ENCODE results near the gene HIGD1B.

Gene HIGD1B

GRCh38 chr17:44828919-44829522 lies 18.7 kb upstream of the HIGD1B start:
- Mint-ChIP-seq H3K4me1 (ENCODE audit: low read depth) (peaks cover 14% of the 10 kb centered on the region), H3K36me3 (ENCODE audit: low read depth) (peaks cover 2% of the 10 kb centered on the region), H3K4me3 (peak overlapping the region; percentile 75), H3K9me3 (no peaks in the 10 kb centered on the region), H3K27ac (peak overlapping the region; percentile 63), H3K27me3 (peaks cover 78% of the 10 kb centered on the region)
- no peak for DNase-seq

GRCh38 chr17:44829523-44830358 lies 17.9 kb upstream of the HIGD1B start, which contains the start of gene GJC1:
Gene GJC1, minus strand, starts transcription at chr17:44830287. Its CDS starts 24,470 bp downstream, at chr17:44805817.
- Mint-ChIP-seq H3K9me3 (no peaks in the 10 kb centered on the region), H3K27me3 (peaks cover 76% of the 10 kb centered on the region), H3K36me3 (ENCODE audit: low read depth) (peaks cover 2% of the 10 kb centered on the region), H3K4me1 (ENCODE audit: low read depth) (peaks cover 14% of the 10 kb centered on the region), H3K27ac (peak within 1 kb of the TSS; percentile 72), H3K4me3 (peak within 1 kb of the TSS; percentile 75)
- peak; percentile 64 for DNase-seq

- Mint-ChIP-seq H3K36me3 (ENCODE audit: low read depth) (peaks cover 2% of the 10 kb centered on the region), H3K9me3 (no peaks in the 10 kb centered on the region), H3K4me3 (peak overlapping the region; percentile 69), H3K27me3 (peaks cover 75% of the 10 kb centered on the region), H3K4me1 (ENCODE audit: low read depth) (peaks cover 14% of the 10 kb centered on the region), H3K27ac (peak overlapping the region; percentile 72)
- DNase-seq: peak; percentile 58
These were observed 17.1 kb upstream of the HIGD1B start for GRCh38 chr17:44830359-44831288.

GRCh38 chr17:44831371-44831770 lies 16.3 kb upstream of the HIGD1B start:
- Mint-ChIP-seq H3K4me3 (no peak overlapping the region), H3K9me3 (no peaks in the 10 kb centered on the region), H3K4me1 (ENCODE audit: low read depth) (peaks cover 14% of the 10 kb centered on the region), H3K27me3 (peaks cover 67% of the 10 kb centered on the region), H3K27ac (no peak overlapping the region), H3K36me3 (ENCODE audit: low read depth) (peaks cover 2% of the 10 kb centered on the region)
- no peak for DNase-seq

GRCh38 chr17:44832805-44833204 lies 14.9 kb upstream of the HIGD1B start:
- no peak for DNase-seq
- no peak overlapping the region for H3K27ac Mint-ChIP-seq
- H3K36me3 Mint-ChIP-seq (ENCODE audit: low read depth): peaks cover 2% of the 10 kb centered on the region
- no peaks in the 10 kb centered on the region for H3K9me3 Mint-ChIP-seq
- H3K4me1 Mint-ChIP-seq (ENCODE audit: low read depth): peaks cover 14% of the 10 kb centered on the region
- H3K27me3 Mint-ChIP-seq: peaks cover 53% of the 10 kb centered on the region
- no peak overlapping the region for H3K4me3 Mint-ChIP-seq

- Mint-ChIP-seq H3K36me3 (ENCODE audit: low read depth) (no peaks in the 10 kb centered on the region), H3K27me3 (peaks cover 18% of the 10 kb centered on the region), H3K9me3 (no peaks in the 10 kb centered on the region), H3K4me1 (ENCODE audit: low read depth) (peaks cover 6% of the 10 kb centered on the region), H3K4me3 (no peak overlapping the region), H3K27ac (no peak overlapping the region)
- DNase-seq: no peak
These were observed 10.5 kb upstream of the HIGD1B start for GRCh38 chr17:44837196-44837595.

- Mint-ChIP-seq H3K27me3 (no peaks in the 10 kb centered on the region), H3K27ac (no peak overlapping the region), H3K9me3 (no peaks in the 10 kb centered on the region), H3K4me3 (no peak overlapping the region), H3K36me3 (ENCODE audit: low read depth) (no peaks in the 10 kb centered on the region), H3K4me1 (ENCODE audit: low read depth) (peaks cover 6% of the 10 kb centered on the region)
- no peak for DNase-seq
These were observed 7.4 kb upstream of the HIGD1B start for GRCh38 chr17:44840274-44840673.

GRCh38 chr17:44840936-44841335 lies 6.7 kb upstream of the HIGD1B start:
- H3K27ac Mint-ChIP-seq: peak overlapping the region; percentile 14
- peaks cover 6% of the 10 kb centered on the region for H3K4me1 Mint-ChIP-seq (ENCODE audit: low read depth)
- H3K9me3 Mint-ChIP-seq: no peaks in the 10 kb centered on the region
- no peaks in the 10 kb centered on the region for H3K36me3 Mint-ChIP-seq (ENCODE audit: low read depth)
- no peaks in the 10 kb centered on the region for H3K27me3 Mint-ChIP-seq
- no peak for DNase-seq
- H3K4me3 Mint-ChIP-seq: no peak overlapping the region

- Mint-ChIP-seq H3K36me3 (ENCODE audit: low read depth) (no peaks in the 10 kb centered on the region), H3K27me3 (no peaks in the 10 kb centered on the region), H3K4me3 (no peak overlapping the region), H3K9me3 (no peaks in the 10 kb centered on the region), H3K27ac (no peak overlapping the region), H3K4me1 (ENCODE audit: low read depth) (peaks cover 6% of the 10 kb centered on the region)
- no peak for DNase-seq
These were observed 4.9 kb upstream of the HIGD1B start for GRCh38 chr17:44842748-44843147.

- H3K27me3 Mint-ChIP-seq: no peaks in the 10 kb centered on the region
- no peak overlapping the region for H3K27ac Mint-ChIP-seq
- no peak overlapping the region for H3K4me3 Mint-ChIP-seq
- H3K9me3 Mint-ChIP-seq: no peaks in the 10 kb centered on the region
- peaks cover 6% of the 10 kb centered on the region for H3K4me1 Mint-ChIP-seq (ENCODE audit: low read depth)
- peaks cover 13% of the 10 kb centered on the region for H3K36me3 Mint-ChIP-seq (ENCODE audit: low read depth)
- DNase-seq: no peak
These were observed 3.3 kb upstream of the HIGD1B start for GRCh38 chr17:44844390-44844830.

GRCh38 chr17:44846206-44846605 lies 1.5 kb upstream of the HIGD1B start:
- peak overlapping the region; percentile 47 for H3K27ac Mint-ChIP-seq
- no peaks in the 10 kb centered on the region for H3K4me1 Mint-ChIP-seq (ENCODE audit: low read depth)
- no peaks in the 10 kb centered on the region for H3K9me3 Mint-ChIP-seq
- H3K36me3 Mint-ChIP-seq (ENCODE audit: low read depth): peaks cover 29% of the 10 kb centered on the region
- no peak overlapping the region for H3K4me3 Mint-ChIP-seq
- DNase-seq: no peak
- no peaks in the 10 kb centered on the region for H3K27me3 Mint-ChIP-seq

- no peaks in the 10 kb centered on the region for H3K4me1 Mint-ChIP-seq (ENCODE audit: low read depth)
- peak overlapping the region; percentile 53 for H3K27ac Mint-ChIP-seq
- H3K4me3 Mint-ChIP-seq: no peak overlapping the region
- no peaks in the 10 kb centered on the region for H3K27me3 Mint-ChIP-seq
- no peaks in the 10 kb centered on the region for H3K9me3 Mint-ChIP-seq
- DNase-seq: no peak
- H3K36me3 Mint-ChIP-seq (ENCODE audit: low read depth): peaks cover 49% of the 10 kb centered on the region
These were observed 643 bp downstream of the HIGD1B start for GRCh38 chr17:44848257-44848795.

- Mint-ChIP-seq H3K4me3 (no peak overlapping the region), H3K4me1 (ENCODE audit: low read depth) (no peaks in the 10 kb centered on the region), H3K27ac (peak overlapping the region; percentile 22), H3K9me3 (no peaks in the 10 kb centered on the region), H3K36me3 (ENCODE audit: low read depth) (peaks cover 56% of the 10 kb centered on the region), H3K27me3 (no peaks in the 10 kb centered on the region)
- no peak for DNase-seq
These were observed 1.3 kb downstream of the HIGD1B start for GRCh38 chr17:44848961-44849489.

- peaks cover 66% of the 10 kb centered on the region for H3K36me3 Mint-ChIP-seq (ENCODE audit: low read depth)
- H3K9me3 Mint-ChIP-seq: no peaks in the 10 kb centered on the region
- H3K4me3 Mint-ChIP-seq: no peak overlapping the region
- DNase-seq: no peak
- H3K27ac Mint-ChIP-seq: peak overlapping the region; percentile 44
- no peaks in the 10 kb centered on the region for H3K4me1 Mint-ChIP-seq (ENCODE audit: low read depth)
- H3K27me3 Mint-ChIP-seq: no peaks in the 10 kb centered on the region
These were observed 2.3 kb downstream of the HIGD1B start for GRCh38 chr17:44850025-44850424.
